Breast epithelium (tissue), 4 donors: ENCODE results near the gene CCDC27. TPM values are rescaled to one million over a fixed set of nuclear protein-coding genes. Genes with fewer than 3 reads are reported as not detected.

Experiments used
- DNase-seq, 2 donors: peaks; one replicate each; pipeline ENCODE4 v3.0.0-alpha.2; 2019; ENCODE audit warnings: low spot score in 2 of 2
- H3K27ac ChIP-seq, 2 donors: fragments of 200-600 bp; sonication (generic) in 1 of 2; one replicate each; pipeline ENCODE4 v1.5.1; 2016 to 2019; ENCODE audit warnings: mild to moderate bottlenecking in 1 of 2
- H3K27me3 ChIP-seq, 2 donors: fragments of 200-600 bp; sonication (generic) in 1 of 2; one replicate each; pipeline versions ENCODE4 v1.5.1 to v1.6.0; 2017 to 2019; ENCODE audit warnings: control low read depth in 1 of 2, mild to moderate bottlenecking in 1 of 2
- H3K36me3 ChIP-seq: fragments of 200-600 bp; one replicate; pipeline ENCODE4 v1.5.1; 2019
- H3K4me1 ChIP-seq, 2 donors: fragments of 200-600 bp; sonication (generic); one replicate each; pipeline ENCODE4 v1.5.1; 2016 to 2019; ENCODE audit warnings: control low read depth in 1 of 2
- H3K4me3 ChIP-seq, 3 donors: fragments of 200-600 bp; sonication (generic); 1 replicate in 2 of 3; 2 replicates in 1 of 3; pipeline ENCODE4 v1.5.1; 2016 to 2019; ENCODE audit warnings: mild to moderate bottlenecking in 3 of 3, moderate library complexity in 2 of 3
- H3K9me3 ChIP-seq, 2 donors: fragments of 200-600 bp; sonication (generic) in 1 of 2; one replicate each; pipeline ENCODE4 v1.5.1; 2016 to 2019; ENCODE audit warnings: control low read depth in 1 of 2
- CTCF ChIP-seq, 3 donors: fragments of 450-650 bp; IDR thresholded peaks; one replicate each; pipeline ENCODE4 v1.5.1; 2016 to 2017; ENCODE audit warnings: antibody characterized with exemption in 3 of 3, mild to moderate bottlenecking in 3 of 3, moderate library complexity in 3 of 3
- POLR2A ChIP-seq: fragments of 450-650 bp; IDR thresholded peaks from one replicate; pipeline ENCODE4 v1.6.1; 2016; ENCODE audit warnings: antibody characterized with exemption, mild to moderate bottlenecking, moderate library complexity
- POLR2AphosphoS5 ChIP-seq, 3 donors: sonication (generic); formaldehyde crosslinking; IDR thresholded peaks; one replicate each; pipeline ENCODE4 v1.6.1; 2017; ENCODE audit warnings: antibody characterized with exemption in 3 of 3
- intact Hi-C: fragments of 100-400 bp; cut with DNase I; formaldehyde crosslinking; loops from one replicate; pipeline ENCODE4 v1.15.1; 2023; ENCODE audit warnings: low total_unique reads
- total RNA-seq, 3 donors: library from RNA; depleted of rRNA; stranded (reverse); fragments of >200 nt; gene quantifications; one replicate each; pipeline ENCODE4 v1.1.0, GENCODE V29; 2016

CCDC27 gene
- total RNA-seq = not detected

- Histone ChIP-seq H3K36me3 (no peaks in the 10 kb centered on the region), H3K27me3 (peaks cover 0 to 26% of the 10 kb centered on the region in 2 donors), H3K4me3 (no peak within 1 kb of the TSS), H3K9me3 (no peaks in the 10 kb centered on the region), H3K4me1 (no peaks in the 10 kb centered on the region), H3K27ac (no peak within 1 kb of the TSS)
- no peak for DNase-seq
- TF ChIP-seq CTCF (IDR thresholded peaks at IDR 0.05) (no peak), POLR2AphosphoS5 (IDR thresholded peaks at IDR 0.05) (no peak)
- intact Hi-C loops = no loop called here
These were observed at the start of gene CCDC27 for GRCh38 chr1:3752400-3752945. TSS of gene CCDC27 (plus strand) at chr1:3752450. CDS start at chr1:3752482, 32 bp downstream.

GRCh38 chr1:3702528-3702927 lies 49.7 kb upstream of the CCDC27 start:
- H3K36me3 ChIP-seq = no peaks in the 10 kb centered on the region
- peaks cover 0 to 64% of the 10 kb centered on the region in 2 donors for H3K27me3 ChIP-seq
- intact Hi-C loops = no loop called here
- no peaks in the 10 kb centered on the region for H3K9me3 ChIP-seq
- peaks cover 6 to 11% of the 10 kb centered on the region in 2 donors for H3K4me1 ChIP-seq
- TF ChIP-seq CTCF (IDR thresholded peaks at IDR 0.05) (no peak), POLR2AphosphoS5 (IDR thresholded peaks at IDR 0.05) (no peak), POLR2A (no peak)
- peak overlapping the region; percentile 69 to 78 for H3K27ac ChIP-seq
- H3K4me3 ChIP-seq = peak overlapping the region in 1 of 3 donors; percentile 16
- no peak for DNase-seq

GRCh38 chr1:3702990-3703728 lies 49.1 kb upstream of the CCDC27 start:
- peaks cover 6 to 11% of the 10 kb centered on the region in 2 donors for H3K4me1 ChIP-seq
- H3K4me3 ChIP-seq = peak overlapping the region in 2 of 3 donors; percentile 16 to 39
- no peaks in the 10 kb centered on the region for H3K9me3 ChIP-seq
- H3K27me3 ChIP-seq = peaks cover 0 to 64% of the 10 kb centered on the region in 2 donors
- intact Hi-C loops = no loop called here
- TF ChIP-seq POLR2A = no peak
- TF ChIP-seq POLR2AphosphoS5 (IDR thresholded peaks at IDR 0.05) = no peak
- peak in 1 of 3 donors; percentile 20 for TF ChIP-seq CTCF (IDR thresholded peaks at IDR 0.05)
- H3K27ac ChIP-seq = peak overlapping the region; percentile 69 to 78
- H3K36me3 ChIP-seq = no peaks in the 10 kb centered on the region
- peak in 1 of 2 donors; percentile 73 for DNase-seq

GRCh38 chr1:3703786-3704371 lies 48.4 kb upstream of the CCDC27 start:
- intact Hi-C loops = no loop called here
- Histone ChIP-seq H3K9me3 (no peaks in the 10 kb centered on the region), H3K4me1 (peaks cover 6 to 11% of the 10 kb centered on the region in 2 donors), H3K27me3 (peaks cover 0 to 64% of the 10 kb centered on the region in 2 donors), H3K36me3 (no peaks in the 10 kb centered on the region), H3K27ac (peak overlapping the region; percentile 69 to 78), H3K4me3 (peak overlapping the region in 2 of 3 donors; percentile 16 to 39)
- TF ChIP-seq POLR2A (no peak), POLR2AphosphoS5 (IDR thresholded peaks at IDR 0.05) (peak in 1 of 3 donors; percentile 29)
- peak in 1 of 2 donors; percentile 57 for DNase-seq

GRCh38 chr1:3705341-3705950 lies 46.8 kb upstream of the CCDC27 start:
- TF ChIP-seq POLR2AphosphoS5 (IDR thresholded peaks at IDR 0.05) (no peak), POLR2A (no peak), CTCF (IDR thresholded peaks at IDR 0.05) (no peak)
- DNase-seq = no peak
- intact Hi-C loops = no loop called here
- Histone ChIP-seq H3K27ac (peak overlapping the region in 1 of 2 donors; percentile 43), H3K4me1 (peaks cover 6 to 11% of the 10 kb centered on the region in 2 donors), H3K9me3 (no peaks in the 10 kb centered on the region), H3K36me3 (no peaks in the 10 kb centered on the region), H3K4me3 (no peak overlapping the region), H3K27me3 (peaks cover 0 to 68% of the 10 kb centered on the region in 2 donors)
